Fibroblast of pulmonary artery (primary cell): ENCODE measurements around the gene AMZ1.
A peak's percentile ranks its signal among the peaks of the same experiment; 100 is the strongest.

Experiments used
- DNase-seq: peaks from one replicate; pipeline ENCODE4 v3.0.0-alpha.2; 2010; ENCODE audit warnings: low read depth
- H3K4me3 ChIP-seq: replicated peaks from 2 replicates; pipeline ENCODE4 v1.5.1; 2011; ENCODE audit warnings: low read depth, mild to moderate bottlenecking, control low read depth, low read length, moderate library complexity
- CTCF ChIP-seq: IDR thresholded peaks from 2 replicates; pipeline ENCODE4 v1.5.1; 2011; ENCODE audit warnings: mild to moderate bottlenecking, control low read depth, low read length, inconsistent platforms; ENCODE audit errors: missing control alignments

The AMZ1 gene

GRCh38 chr7:2663121-2663886, 24.7 kb upstream of the AMZ1 start:
- TF ChIP-seq CTCF = no peak
- no peak overlapping the region for H3K4me3 ChIP-seq
- peak; percentile 27 for DNase-seq

GRCh38 chr7:2663960-2664359, 24.0 kb upstream of the AMZ1 start:
- H3K4me3 ChIP-seq = no peak overlapping the region
- DNase-seq = no peak
- no peak for TF ChIP-seq CTCF

GRCh38 chr7:2665359-2665791, 22.6 kb upstream of the AMZ1 start:
- DNase-seq = no peak
- H3K4me3 ChIP-seq = no peak overlapping the region
- TF ChIP-seq CTCF = no peak

- no peak for DNase-seq
- no peak overlapping the region for H3K4me3 ChIP-seq
- TF ChIP-seq CTCF = no peak
These were observed 21.8 kb upstream of the AMZ1 start for GRCh38 chr7:2666155-2666554.

GRCh38 chr7:2666588-2667250, 21.3 kb upstream of the AMZ1 start:
- no peak for TF ChIP-seq CTCF
- H3K4me3 ChIP-seq = no peak overlapping the region
- DNase-seq = peak; percentile 27

- TF ChIP-seq CTCF = no peak
- H3K4me3 ChIP-seq = no peak overlapping the region
- no peak for DNase-seq
These were observed 20.2 kb upstream of the AMZ1 start for GRCh38 chr7:2667843-2668242.
